NCI-H1436 (cell line): ENCODE measurements around the gene ZNF358.

Experiments
- DNase-seq: peaks from one replicate; lab custom pipeline; 2025; lab: John Stamatoyannopoulos, UW

The ZNF358 gene

GRCh38 chr19:7559102-7559501 lies 43.2 kb downstream of the ZNF358 start:
- no peak for DNase-seq

GRCh38 chr19:7560255-7560654 lies 44.4 kb downstream of the ZNF358 start:
- DNase-seq = no peak

- DNase-seq = no peak
These were observed 45.4 kb downstream of the ZNF358 start for GRCh38 chr19:7561325-7561724.

GRCh38 chr19:7562646-7563393 lies 46.9 kb downstream of the ZNF358 start:
- DNase-seq = no peak

- no peak for DNase-seq
These were observed 49.0 kb downstream of the ZNF358 start for GRCh38 chr19:7564866-7565265.

GRCh38 chr19:7565332-7565731 lies 49.4 kb downstream of the ZNF358 start:
- DNase-seq = no peak
